GM21737 (cell line): Measurements from ENCODE around the gene GPR153.

Experiments used
- ATAC-seq: cut with Tn5 transposase; IDR thresholded peaks from one replicate; pipeline ENCODE4 v1.9.1; 2021; ENCODE audit warnings: mild to moderate bottlenecking, moderate library complexity; ENCODE audit not compliant: unreplicated experiment

The GPR153 gene

GRCh38 chr1:6249739-6250689 is 10.9 kb downstream of the GPR153 start:
- ATAC-seq = no peak

GRCh38 chr1:6248932-6249738 is 11.8 kb downstream of the GPR153 start:
- no peak for ATAC-seq

- no peak for ATAC-seq
Measured at GRCh38 chr1:6248161-6248776, 12.6 kb downstream of the GPR153 start.

GRCh38 chr1:6247651-6248050 is 13.2 kb downstream of the GPR153 start:
- ATAC-seq = no peak

GRCh38 chr1:6246497-6247467 is 14.1 kb downstream of the GPR153 start:
- ATAC-seq = no peak

GRCh38 chr1:6245869-6246496 is 14.9 kb downstream of the GPR153 start:
- ATAC-seq = no peak

DNA sequence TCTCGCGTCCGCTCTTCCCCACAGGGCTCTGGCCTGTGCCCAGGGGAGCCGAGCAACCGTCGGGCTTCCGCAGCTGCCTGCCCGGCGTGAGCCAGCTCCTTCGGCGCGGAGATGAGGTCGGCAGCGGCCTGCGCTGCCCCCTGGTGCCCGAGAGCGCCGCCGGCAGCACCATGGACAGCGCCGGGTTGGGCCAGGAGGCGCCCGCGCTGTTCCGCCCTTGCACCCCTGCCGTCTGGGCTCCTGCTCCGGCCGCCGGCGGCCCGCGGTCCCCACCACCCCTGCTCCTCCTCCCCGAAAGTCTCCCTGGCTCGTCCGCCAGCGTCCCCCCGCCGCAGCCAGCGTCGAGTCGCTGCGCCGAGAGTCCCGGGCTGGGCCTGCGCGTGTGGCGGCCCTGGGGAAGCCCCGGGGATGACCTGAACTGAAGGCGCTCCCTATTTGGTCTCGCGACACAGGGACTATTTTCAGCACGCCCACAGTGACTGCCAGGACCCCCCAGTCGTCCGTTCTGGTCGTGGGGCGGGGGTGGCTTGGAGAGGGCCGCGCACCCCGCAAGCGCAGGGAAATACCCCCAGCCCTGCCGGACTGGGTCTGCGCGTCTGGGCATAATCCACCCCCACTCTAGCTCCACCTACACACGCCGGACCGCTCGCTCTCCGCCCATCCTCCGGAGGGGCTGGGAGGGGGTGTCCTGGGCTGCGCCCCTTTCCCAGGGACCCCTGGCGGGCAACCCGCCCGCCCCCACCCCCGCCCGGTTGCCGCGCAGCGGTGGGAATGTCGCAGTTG is 15.6 kb downstream of the GPR153 start:
- ATAC-seq = no peak

DNA sequence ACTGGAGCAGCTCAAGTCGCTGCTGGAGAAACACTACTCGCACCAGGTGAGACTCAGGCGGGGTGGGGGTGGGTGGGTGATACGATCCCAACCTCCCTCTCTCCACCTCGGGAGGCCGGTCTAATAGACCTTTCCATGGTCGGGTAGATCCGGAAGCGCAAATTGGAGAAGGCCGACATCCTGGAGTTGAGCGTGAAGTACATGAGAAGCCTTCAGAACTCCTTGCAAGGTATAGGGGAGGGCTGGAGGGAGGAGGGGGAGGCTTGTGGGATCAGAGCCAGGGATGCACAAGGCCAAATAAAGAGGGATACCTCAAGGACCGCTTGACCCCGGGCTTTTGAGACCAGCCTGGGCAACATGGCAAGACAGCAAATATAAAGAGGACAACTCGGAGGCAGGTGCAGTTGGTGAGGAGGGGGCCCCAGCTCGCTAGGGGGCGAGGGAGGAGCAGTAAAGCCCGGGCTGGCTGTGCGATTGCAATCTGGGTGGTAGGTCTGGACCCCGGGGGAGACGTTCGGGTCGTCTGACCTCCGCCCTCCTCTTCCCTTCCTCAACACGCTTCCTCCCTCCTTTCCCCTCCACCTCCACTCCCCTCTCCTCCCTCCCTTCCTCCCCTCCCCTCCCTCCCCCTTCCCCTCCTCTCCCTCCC is 16.4 kb downstream of the GPR153 start:
- no peak for ATAC-seq

- no peak for ATAC-seq
Measured at GRCh38 chr1:6243993-6244392, 16.9 kb downstream of the GPR153 start, which contains the start of gene HES3. Gene HES3 (plus strand): TSS chr1:6244179. CDS start chr1:6244366, 187 bp downstream.

DNA sequence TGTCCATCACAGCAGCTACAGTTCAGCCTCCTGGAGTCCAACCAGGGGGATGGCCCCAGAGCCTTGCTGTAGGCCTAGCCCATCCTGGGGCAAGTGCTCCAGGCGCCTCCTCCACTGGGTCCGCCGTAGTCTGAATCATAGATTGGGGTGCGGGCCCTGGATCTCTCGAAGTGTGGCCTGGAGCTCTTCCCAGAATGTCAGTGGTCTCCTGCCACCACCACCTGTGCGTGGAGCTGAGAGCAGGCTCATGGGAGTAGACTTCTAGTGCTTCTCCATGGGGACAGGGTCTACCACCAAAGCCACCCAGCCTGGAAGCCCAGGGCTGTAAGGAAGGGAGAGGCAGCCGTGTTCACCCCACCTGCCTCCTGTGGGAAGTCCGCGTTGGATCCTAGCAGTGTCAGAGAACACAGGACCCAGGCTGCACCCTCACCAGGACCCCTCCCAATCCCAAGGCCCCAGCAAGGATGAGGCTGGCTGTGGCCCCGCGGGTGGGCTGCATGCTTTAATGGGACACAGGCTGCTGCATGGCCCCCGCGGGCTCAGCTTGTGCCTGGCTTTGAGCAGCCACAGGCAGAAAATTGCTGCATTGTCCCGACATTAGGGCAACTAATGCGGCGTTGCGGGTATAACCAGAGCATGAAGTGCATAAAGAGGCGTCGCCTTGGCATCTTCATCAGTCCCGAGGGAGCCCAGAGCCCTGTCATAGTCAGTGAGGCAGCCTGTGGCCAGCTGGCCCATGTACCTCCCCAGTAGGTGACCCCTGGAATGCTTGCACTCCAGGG is 17.7 kb downstream of the GPR153 start:
- no peak for ATAC-seq

DNA sequence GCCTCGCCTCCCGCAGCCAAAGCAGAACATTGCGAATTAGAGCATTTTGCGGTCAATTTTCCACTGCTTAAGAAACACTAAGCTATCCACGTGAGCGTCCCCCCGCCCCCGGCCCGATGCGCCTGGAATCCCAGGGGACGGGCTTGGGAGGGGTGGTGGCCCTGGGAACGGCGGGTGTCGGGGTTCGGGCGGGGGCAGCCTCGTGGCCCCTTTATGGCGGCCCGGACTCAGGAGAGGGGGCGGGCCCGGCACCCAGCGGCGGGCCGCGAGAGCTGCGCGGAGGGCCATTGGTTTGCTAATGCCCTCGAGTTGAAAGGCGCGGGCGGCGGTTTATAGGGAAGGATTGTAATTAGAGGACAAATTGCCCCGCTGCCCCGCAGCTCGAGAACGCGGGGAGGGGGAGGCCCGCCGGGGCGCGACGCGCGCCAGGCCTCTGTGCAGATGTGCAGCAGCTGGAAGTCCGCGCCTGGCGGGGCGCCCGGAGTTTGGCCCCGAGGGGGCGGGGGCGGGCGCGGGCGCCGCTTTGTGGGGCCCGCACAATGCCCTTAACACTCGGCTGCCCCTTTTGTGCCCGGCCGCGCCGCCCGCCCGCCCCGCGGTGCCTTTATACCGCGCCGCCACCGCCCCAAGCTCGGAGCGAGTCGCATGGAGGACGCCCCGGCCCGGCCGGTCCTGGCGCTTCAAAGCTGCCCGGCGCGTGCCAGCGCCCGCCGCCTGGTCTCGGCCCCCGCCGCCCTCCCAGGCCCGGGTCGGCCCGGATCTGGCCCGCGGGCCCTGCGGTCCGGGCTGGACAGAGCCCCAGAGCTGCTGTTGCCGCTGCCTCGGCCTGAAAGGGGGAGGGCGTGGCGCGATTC is 18.8 kb downstream of the GPR153 start:
- no peak for ATAC-seq

GRCh38 chr1:6241107-6241886 is 19.6 kb downstream of the GPR153 start:
- ATAC-seq = no peak

DNA sequence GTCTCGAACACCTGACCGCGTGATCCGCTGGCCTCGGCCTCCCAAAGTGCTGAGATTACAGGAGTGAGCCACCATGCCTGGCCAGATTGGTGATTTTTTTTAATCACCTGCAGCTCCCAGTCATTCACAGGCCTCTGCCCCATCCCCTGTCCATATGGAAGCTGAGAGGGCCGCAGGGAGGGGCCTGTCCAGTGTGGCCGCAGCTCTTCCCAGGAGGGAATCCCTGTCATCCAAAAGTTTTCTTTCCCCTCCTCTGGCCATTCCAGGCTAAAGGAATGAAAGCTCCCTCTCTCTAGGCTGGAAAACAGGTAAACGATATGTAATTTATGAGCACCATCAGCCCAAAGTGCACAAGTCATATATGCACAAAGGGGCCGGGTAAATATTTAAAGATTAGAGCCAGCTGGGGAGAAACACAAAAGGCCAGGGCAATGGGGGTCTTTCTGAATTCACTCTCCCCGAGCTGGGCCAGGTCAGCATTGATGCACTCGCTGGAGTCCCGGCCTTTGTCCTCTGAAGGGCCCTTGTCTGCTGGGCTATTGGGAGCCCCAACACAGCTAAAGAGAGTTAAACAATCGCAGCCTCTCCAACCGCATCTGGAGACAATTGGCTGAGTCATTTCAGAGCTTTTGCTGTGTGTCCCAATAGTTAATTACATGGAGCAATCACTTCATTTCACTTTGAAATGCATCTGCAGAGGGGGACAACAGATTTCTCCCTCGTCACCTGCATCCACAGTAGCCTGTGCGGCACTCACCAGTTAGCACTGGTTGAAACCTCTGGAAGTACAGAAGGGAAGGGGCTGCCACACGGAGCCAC is 20.7 kb downstream of the GPR153 start:
- no peak for ATAC-seq

- no peak for ATAC-seq
Measured at GRCh38 chr1:6239213-6239752, 21.6 kb downstream of the GPR153 start.

GRCh38 chr1:6237093-6237492 is 23.8 kb downstream of the GPR153 start:
- no peak for ATAC-seq
